DMS153 treated with DMSO at 0.1 percent for 48 hours (cell line): ENCODE results near the gene BLMH.

Experiments used
- DNase-seq: peaks from one replicate; lab custom pipeline; 2025; ENCODE audit not compliant: unreplicated experiment; lab: John Stamatoyannopoulos, UW

The BLMH gene

GRCh38 chr17:30291543-30292285 is at the start of gene BLMH:
Gene BLMH, minus strand, starts transcription at chr17:30291944. Its CDS starts 125 bp downstream, at chr17:30291819.
- peak; percentile 80 for DNase-seq

DNA sequence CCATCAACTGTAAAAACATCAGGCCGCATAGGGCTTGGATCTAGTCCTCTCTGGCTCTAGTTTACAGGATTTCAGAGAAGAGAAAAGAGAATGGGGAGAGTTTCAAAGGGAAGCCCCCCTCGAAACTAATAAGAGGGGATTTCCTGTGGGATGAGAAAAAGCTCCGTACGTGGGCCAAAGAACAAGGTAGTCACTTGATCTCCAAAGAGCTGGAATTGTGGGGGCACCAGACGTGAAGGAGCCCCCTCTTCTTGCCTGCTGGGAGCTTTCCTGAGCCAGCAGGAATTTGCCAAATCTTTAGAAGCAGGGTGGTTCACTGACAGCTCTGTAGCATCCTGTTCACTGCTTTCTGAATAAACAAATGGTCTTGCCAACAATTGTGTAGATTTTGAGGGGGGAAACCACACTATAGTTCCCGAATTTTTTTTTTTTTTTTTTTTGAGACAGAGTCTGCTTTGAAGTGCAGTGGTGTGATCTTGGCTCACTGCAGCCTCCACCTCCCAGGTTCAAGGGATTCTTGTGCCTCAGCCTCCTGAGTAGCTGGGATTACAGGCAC is 49.1 kb upstream of the BLMH start:
- DNase-seq, result no peak

DNA sequence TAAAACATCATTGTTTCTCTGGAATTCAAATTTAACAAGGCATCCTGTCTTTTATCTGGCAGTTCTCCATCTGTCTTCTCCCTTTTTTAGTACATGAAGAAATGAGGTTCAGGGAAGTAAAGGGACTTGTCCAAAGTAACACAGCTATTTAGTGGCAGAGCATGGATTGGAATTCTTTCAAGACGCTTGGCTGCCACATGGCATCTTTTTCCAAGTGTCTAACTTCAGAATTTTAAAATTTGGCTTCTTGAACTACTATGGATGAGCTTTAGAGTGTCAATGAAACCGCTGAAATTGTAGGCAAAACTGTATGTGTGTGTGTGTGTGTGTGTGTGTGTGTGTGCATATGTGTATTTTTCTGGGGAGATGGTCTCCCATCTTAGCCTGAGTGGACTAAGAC is 47.3 kb upstream of the BLMH start:
- no peak for DNase-seq

DNA sequence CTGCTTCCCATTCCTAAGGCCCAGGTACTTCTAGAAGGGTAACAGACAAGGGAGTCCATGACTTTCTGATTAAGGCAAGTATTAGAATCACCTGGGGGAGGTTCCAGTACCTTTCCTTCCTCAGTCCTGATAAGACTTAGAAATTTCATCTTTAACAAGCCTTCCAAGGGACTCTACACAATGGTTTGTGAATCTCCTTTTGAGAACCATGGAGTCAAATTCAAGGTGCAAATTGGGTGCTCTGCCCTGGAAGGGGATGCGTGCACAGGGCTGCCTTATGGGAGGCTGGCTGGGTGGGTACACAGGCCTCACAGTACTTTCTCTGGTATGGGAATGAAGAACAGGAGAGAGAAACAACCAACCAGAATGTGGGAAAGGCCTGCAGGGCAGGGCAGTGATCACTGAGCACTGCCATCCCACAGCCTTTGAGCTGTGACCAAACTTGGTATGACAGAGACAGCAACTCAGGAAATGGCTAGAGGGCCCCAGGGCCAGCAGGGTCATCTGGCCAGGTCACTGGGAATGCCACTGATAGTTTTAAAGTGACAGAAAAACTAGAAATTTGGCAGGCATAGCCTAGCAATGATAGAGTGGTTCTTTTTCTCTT is 45.8 kb upstream of the BLMH start:
- no peak for DNase-seq

DNA sequence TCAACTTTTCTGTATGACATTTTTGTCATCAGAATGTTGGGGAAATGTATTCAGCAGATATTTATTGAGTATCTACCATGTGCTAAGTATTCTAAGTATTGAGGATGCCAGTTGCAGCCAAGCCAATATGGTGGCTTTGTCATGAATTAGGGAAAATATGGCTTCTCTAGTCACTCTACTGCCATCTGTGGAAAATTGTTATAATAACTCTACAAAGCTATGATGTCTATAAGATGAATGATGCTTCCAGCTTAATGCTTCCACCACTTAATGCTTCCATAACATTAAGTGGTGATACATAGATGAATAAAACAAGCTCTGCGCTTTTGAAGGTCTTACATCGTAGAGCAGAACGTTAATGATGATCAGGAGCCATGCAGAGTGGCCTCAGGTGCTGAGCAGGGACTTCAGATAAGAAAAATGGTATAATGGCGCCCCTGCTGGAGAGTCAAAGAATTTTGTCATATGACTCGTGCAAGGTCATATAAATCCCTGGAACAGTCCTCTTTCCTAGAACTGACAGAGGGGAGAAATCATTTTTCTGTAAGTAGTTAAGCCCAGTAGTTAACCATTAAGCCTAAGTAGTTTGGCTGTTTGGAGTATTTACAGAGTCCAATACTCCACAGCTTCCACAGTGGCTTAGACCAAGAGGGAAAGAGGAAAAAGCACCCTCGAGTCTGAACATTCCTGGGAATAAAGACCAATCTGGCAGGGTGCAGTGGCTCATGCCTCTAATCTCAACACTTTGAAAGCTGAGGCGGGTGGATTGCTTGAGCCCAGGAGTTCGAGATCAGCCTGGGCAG is 44.8 kb upstream of the BLMH start:
- DNase-seq, result peak; percentile 94

DNA sequence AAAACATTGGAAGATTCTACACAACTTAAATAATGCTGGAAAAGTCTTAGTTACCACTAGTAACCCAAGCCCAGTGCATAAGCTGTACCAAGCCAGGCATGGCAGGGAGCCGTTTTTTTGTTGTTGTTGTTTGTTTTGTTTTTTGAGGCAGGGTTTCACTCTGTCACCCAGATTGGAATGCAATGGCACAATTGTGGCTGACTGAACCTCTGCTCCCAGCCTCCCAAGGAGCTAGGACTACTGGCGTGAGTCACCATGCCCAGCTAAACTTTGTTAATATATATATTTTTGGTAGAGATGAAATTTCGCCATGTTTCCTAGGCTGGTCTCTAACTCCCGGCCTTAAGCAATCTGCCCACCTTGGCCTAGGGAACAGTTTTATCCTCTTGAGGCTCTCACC is 42.7 kb upstream of the BLMH start:
- DNase-seq, result no peak

GRCh38 chr17:30333503-30334360 is 42.0 kb upstream of the BLMH start, which contains the start of gene TMIGD1:
Gene TMIGD1, minus strand, starts transcription at chr17:30334057. Its CDS starts 1,924 bp downstream, at chr17:30332133.
- no peak for DNase-seq

- DNase-seq, result no peak
These were observed 40.4 kb upstream of the BLMH start for GRCh38 chr17:30332057-30332542.

- peak; percentile 39 for DNase-seq
These were observed 35.1 kb upstream of the BLMH start for GRCh38 chr17:30326809-30327208.

DNA sequence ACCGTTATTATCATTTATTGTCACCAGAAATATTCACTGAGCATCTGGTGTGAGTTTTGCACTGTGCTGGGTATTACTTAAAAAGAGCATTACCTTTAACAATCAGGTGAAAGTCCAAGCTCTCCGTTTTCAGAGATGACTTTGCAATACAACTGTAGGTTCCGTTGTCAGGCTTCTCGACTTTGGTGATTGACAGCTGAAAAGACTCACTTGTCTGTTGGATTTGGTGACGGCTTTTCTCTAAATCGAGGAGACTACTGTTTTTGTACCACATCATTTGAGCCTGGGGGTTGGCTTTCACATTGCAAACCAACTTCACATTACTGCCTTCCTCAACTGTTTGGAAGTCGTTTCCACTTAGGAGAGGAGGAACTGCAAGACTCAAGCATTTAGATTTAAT is 33.0 kb upstream of the BLMH start:
- no peak for DNase-seq

GRCh38 chr17:30323895-30324319 is 32.2 kb upstream of the BLMH start:
- no peak for DNase-seq

- DNase-seq, result peak; percentile 25
These were observed 31.6 kb upstream of the BLMH start for GRCh38 chr17:30323262-30323894.

GRCh38 chr17:30321314-30321713 is 29.6 kb upstream of the BLMH start:
- no peak for DNase-seq

GRCh38 chr17:30318155-30318554 is 26.4 kb upstream of the BLMH start:
- peak; percentile 56 for DNase-seq

GRCh38 chr17:30316736-30317135 is 25.0 kb upstream of the BLMH start:
- DNase-seq, result no peak

DNA sequence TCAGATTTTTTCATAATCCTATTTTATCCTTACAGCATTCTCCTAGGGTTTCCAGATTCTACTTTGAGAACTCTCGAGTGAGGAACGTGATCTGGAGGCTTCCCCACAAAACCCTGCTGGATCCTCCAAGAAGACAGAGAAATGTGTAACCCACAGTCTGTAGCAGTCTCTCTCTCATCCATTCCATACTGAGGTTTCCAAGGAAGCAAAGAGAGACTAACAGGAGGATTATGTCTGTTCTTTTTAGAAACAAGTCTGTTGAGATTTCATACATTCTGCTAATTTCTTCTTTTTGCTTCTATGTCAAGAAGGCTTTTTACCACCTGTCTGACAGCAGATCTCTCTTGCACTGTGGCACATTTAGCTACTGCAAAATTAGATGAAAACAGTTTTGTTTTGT is 23.4 kb upstream of the BLMH start:
- no peak for DNase-seq

DNA sequence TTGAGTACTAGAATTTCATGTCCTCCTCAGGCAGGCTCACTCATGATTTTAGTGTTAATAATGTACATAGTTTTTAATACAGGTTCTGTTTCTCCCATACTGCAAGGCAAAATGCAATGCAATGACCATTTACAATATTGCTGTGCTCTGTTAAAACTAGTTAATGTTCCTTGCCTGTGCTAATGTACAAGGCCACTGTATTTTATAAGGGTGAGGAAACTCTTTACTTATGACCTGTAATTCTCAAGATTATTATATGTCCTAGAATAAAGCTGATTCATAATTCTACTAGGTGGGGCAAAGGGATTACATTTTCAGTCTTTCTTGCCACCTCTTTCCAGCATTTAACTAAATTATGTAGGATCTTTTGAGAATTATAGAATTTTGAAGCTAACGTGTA is 22.7 kb upstream of the BLMH start:
- DNase-seq, result no peak

- no peak for DNase-seq
These were observed 20.5 kb upstream of the BLMH start for GRCh38 chr17:30312226-30312625.

- DNase-seq, result no peak
These were observed 18.8 kb upstream of the BLMH start for GRCh38 chr17:30310562-30310961.

DNA sequence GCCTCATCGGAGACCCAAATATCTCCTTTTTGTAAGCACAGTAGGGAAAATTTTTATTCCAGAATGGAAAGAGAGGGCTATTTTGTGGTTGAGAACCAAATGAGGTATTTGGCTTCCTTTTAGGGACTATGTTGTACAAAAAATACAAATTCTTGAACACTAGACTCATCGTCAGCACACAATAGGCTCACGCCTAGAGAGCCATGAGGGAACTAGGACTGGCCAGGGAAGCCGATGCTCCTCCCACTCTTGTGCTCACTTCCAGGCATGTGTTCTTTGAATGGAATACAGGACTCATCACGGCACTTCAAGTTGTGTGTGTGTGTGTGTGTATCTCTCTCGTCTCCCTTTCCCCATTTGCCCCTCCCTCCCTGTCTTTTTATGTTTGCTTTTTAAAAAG is 17.8 kb upstream of the BLMH start:
- DNase-seq, result no peak
